Naive thymus-derived CD8-positive, alpha-beta T cell (primary cell): ENCODE measurements around the gene SHH. TPM values are rescaled to one million over a fixed set of nuclear protein-coding genes. Genes with fewer than 3 reads are reported as not detected.
A peak's percentile ranks its signal among the peaks of the same experiment; 100 is the strongest.

Experiments
- ATAC-seq, 2 donors: fragments of 150-1000 bp; cut with Tn5 transposase in 1 of 2; sonication (Bioruptor Pico), chemical (Tn5 transposase) in 1 of 2; 1 replicate in 1 of 2; 2 replicates in 1 of 2; pipeline ENCODE4 v1.10.0; 2021; ENCODE audit warnings: mild to moderate bottlenecking in 2 of 2, moderate library complexity in 2 of 2
- POLR2A ChIA-PET: fragments of 350-600 bp; sonication (Branson Sonifier 250); formaldehyde crosslinking; loops from one replicate; lab custom pipeline; 2021; ENCODE audit warnings: antibody characterized with exemption; lab: Charles Lee
- DNase-seq, 10 donors: peaks; one replicate each; pipeline versions ENCODE4 v3.0.0 to v3.0.0-alpha.2; 2020 to 2022
- H3K27ac Mint-ChIP-seq, 10 donors: one replicate each; pipeline ENCODE4 v1.8.0; 2020 to 2022; ENCODE audit warnings: mild to moderate bottlenecking in 10 of 10, mixed read lengths in 10 of 10, moderate library complexity in 4 of 10, inconsistent platforms in 1 of 10
- H3K27me3 Mint-ChIP-seq, 5 donors: one replicate each; pipeline ENCODE4 v1.8.0; 2021 to 2022; ENCODE audit warnings: mixed read lengths in 5 of 5
- H3K36me3 Mint-ChIP-seq, 3 donors: one replicate each; pipeline ENCODE4 v1.8.0; 2020 to 2022; ENCODE audit warnings: mixed read lengths in 3 of 3, mild to moderate bottlenecking in 2 of 3, inconsistent platforms in 1 of 3
- H3K4me1 Mint-ChIP-seq, 4 donors: one replicate each; pipeline ENCODE4 v1.8.0; 2021 to 2022; ENCODE audit warnings: mixed read lengths in 4 of 4
- H3K4me3 Mint-ChIP-seq, 10 donors: one replicate each; pipeline ENCODE4 v1.8.0; 2020 to 2022; ENCODE audit warnings: mild to moderate bottlenecking in 10 of 10, mixed read lengths in 10 of 10, moderate library complexity in 6 of 10, inconsistent platforms in 1 of 10
- H3K9me3 Mint-ChIP-seq, 9 donors: one replicate each; pipeline ENCODE4 v1.8.0; 2020 to 2022; ENCODE audit warnings: mixed read lengths in 9 of 9, mild to moderate bottlenecking in 3 of 9, inconsistent platforms in 1 of 9, moderate library complexity in 1 of 9
- polyA plus RNA-seq, 3 donors: library from polyadenylated mRNA; unstranded; fragments of 300-500 nt; fragmentation: Illumina TruSeq; gene quantifications; one replicate each; pipeline ENCODE4 v1.2.3, GENCODE V29; 2021
- total RNA-seq, 8 experiments: library from RNA in 2 of 8; stranded (reverse) in 2 of 8; gene quantifications; one replicate each; pipeline ENCODE4 v1.2.3 and lab custom pipeline; 2021 to 2026

SHH gene
- total and polyA plus RNA-seq, 5 experiments from 2014 or later = 0.11 TPM; not detected in 4

DNA sequence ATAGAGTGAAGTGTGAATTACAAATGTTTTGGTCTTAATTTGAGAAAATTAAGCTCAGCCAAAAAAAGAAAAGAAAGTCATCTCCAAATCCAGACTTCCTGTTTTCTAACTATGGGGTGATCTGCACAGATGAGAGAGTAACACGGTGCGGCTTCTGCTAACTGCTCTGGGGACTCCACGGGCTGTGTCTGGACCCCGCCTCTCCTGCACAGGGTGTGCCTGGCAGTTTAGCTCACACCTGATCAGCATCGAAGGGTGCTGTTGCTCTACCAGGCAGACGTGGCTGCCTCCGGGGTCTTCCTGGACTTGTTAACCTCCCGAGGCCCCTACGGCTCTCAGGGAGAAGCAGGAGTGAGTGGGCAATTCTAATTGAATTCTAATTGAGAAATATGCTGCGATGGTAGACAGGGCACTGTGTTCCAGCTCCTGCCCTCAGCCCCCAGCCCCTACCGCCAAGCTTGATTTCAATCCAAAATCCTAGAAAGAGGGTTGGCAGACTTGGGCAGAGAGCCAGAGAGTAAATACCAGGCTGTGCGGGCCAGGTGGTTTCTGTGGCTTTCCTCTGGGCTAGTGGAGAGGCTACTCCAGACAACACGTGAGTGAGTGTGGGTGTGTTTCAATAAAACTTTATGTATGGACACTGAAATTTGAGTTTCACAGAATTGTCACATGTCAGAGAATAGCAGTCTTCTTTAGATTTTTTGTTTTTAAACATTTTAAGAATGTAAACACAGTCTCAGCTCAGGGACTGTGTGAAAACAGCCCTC, 13.4 kb downstream of the SHH start:
- peaks cover 16 to 62% (median 37%) of the 10 kb centered on the region in 5 donors for H3K27me3 Mint-ChIP-seq
- H3K9me3 Mint-ChIP-seq = no peaks in the 10 kb centered on the region
- ATAC-seq (peak in 1 of 2 donors; percentile 67), DNase-seq (peak in 1 of 10 donors; percentile 32)
- no peaks in the 10 kb centered on the region for H3K36me3 Mint-ChIP-seq
- POLR2A ChIA-PET = no interaction called here
- H3K27ac Mint-ChIP-seq = no peak overlapping the region
- H3K4me1 Mint-ChIP-seq = peaks cover 6 to 15% (median 12%) of the 10 kb centered on the region in 4 donors
- H3K4me3 Mint-ChIP-seq = peak overlapping the region in 3 of 10 donors; percentile 2 to 25 (median 18)

GRCh38 chr7:155797262-155798250, 14.7 kb downstream of the SHH start:
- DNase-seq (peak in 1 of 10 donors; percentile 47), ATAC-seq (peak in 1 of 2 donors; percentile 6)
- Mint-ChIP-seq H3K9me3 (no peaks in the 10 kb centered on the region), H3K36me3 (no peaks in the 10 kb centered on the region), H3K27me3 (peaks cover 16 to 52% (median 36%) of the 10 kb centered on the region in 5 donors), H3K4me1 (peaks cover 4 to 10% (median 7%) of the 10 kb centered on the region in 4 donors), H3K4me3 (no peak overlapping the region), H3K27ac (no peak overlapping the region)
- POLR2A ChIA-PET = no interaction called here

DNA sequence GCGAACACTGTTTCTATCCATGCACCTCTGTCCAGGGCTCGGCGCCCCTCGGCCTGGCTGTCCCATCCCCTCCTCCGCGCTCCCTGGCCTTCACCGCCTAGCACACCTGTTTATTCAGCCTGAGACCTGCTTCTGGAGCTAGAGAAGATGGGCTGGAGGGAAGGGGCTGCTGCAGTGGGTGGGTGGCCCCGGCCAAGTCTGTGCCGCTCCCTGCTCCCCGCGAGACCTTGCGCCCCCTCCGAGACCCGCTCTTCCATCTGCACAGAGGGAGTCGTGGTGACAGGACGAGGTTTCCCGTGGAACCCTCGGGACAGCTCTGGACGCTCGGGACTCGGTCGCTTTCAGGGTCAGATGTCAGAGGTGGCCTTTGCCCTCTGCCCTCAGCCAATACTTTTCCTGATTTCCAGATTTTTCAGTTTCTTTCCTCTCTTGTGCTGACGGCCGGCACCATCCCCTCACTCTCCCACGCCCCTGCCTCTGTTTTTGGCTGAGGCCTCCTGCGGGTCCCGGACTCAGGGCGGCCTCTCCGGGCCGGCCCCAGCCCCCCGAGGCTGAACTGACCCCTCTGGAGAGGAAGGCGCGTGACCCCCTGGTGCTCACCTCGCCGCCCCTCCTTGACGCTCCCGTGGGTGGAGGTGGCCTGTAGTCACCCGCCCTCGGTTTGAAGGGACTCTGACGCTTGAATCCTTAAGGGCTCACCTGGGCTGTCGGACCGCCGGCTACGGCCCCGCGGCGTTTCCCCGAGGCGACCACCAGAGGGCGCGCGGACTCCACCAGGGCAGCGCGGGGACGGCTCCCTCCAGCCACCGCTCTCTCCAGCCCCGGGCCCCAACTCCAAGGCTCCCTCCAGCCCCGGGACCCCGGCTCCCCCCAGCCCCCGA, 15.6 kb downstream of the SHH start:
- Mint-ChIP-seq H3K36me3 (no peaks in the 10 kb centered on the region), H3K4me3 (no peak overlapping the region), H3K4me1 (peaks cover 4 to 8% (median 6%) of the 10 kb centered on the region in 4 donors), H3K27ac (no peak overlapping the region), H3K27me3 (peaks cover 13 to 45% (median 30%) of the 10 kb centered on the region in 5 donors), H3K9me3 (no peaks in the 10 kb centered on the region)
- peak; percentile 33 to 73 (median 60) for DNase-seq
- ATAC-seq = peak; percentile 56 to 86
- POLR2A ChIA-PET = no interaction called here

GRCh38 chr7:155795951-155796350, 16.3 kb downstream of the SHH start:
- H3K4me3 Mint-ChIP-seq = no peak overlapping the region
- DNase-seq (peak in 1 of 10 donors; percentile 27), ATAC-seq (no peak)
- H3K27me3 Mint-ChIP-seq = peaks cover 9 to 40% (median 23%) of the 10 kb centered on the region in 5 donors
- no peaks in the 10 kb centered on the region for H3K36me3 Mint-ChIP-seq
- no peak overlapping the region for H3K27ac Mint-ChIP-seq
- H3K9me3 Mint-ChIP-seq = no peaks in the 10 kb centered on the region
- POLR2A ChIA-PET = no interaction called here
- peaks cover 4 to 8% (median 6%) of the 10 kb centered on the region in 4 donors for H3K4me1 Mint-ChIP-seq

DNA sequence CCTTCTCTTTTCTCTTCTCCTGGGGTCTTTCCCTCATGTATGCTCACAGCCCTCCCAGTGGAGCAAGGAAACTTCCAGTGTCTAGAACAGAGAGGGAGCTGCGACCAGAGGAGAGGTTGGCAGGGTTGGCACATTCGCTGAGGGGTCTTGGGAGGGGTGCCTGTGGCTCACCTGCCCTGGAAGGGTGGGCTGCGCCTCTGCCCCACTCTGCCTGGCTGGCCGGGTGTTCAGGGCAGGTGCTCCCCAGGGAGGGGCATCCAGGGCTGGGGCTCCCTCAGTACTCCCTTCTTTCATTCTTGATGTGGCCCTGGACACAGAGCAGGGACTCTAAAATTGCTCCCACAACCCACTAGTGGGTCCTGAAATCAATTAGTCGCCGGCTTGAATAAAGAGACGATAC, 16.9 kb downstream of the SHH start:
- peaks cover 4 to 8% (median 6%) of the 10 kb centered on the region in 4 donors for H3K4me1 Mint-ChIP-seq
- POLR2A ChIA-PET = no interaction called here
- H3K27ac Mint-ChIP-seq = no peak overlapping the region

GRCh38 chr7:155794196-155794595, 18.1 kb downstream of the SHH start:
- Mint-ChIP-seq H3K4me1 (peaks cover 4 to 8% (median 5%) of the 10 kb centered on the region in 4 donors), H3K9me3 (no peaks in the 10 kb centered on the region), H3K36me3 (peaks cover 0 to under 1% (median 0%) of the 10 kb centered on the region in 3 donors), H3K4me3 (no peak overlapping the region), H3K27ac (no peak overlapping the region), H3K27me3 (peaks cover 7 to 25% (median 11%) of the 10 kb centered on the region in 5 donors)
- ATAC-seq (no peak), DNase-seq (peak in 1 of 10 donors; percentile 43)
- POLR2A ChIA-PET = no interaction called here

More for the DNA sequence above, 16.9 kb downstream of the SHH start:
- H3K27me3 Mint-ChIP-seq = peaks cover 9 to 34% (median 20%) of the 10 kb centered on the region in 5 donors
- ATAC-seq (no peak), DNase-seq (peak in 1 of 10 donors; percentile 18)
- no peaks in the 10 kb centered on the region for H3K36me3 Mint-ChIP-seq
- H3K4me3 Mint-ChIP-seq = no peak overlapping the region
- no peaks in the 10 kb centered on the region for H3K9me3 Mint-ChIP-seq

- peaks cover 7 to 27% (median 10%) of the 10 kb centered on the region in 5 donors for H3K27me3 Mint-ChIP-seq
- H3K9me3 Mint-ChIP-seq = no peaks in the 10 kb centered on the region
- H3K4me1 Mint-ChIP-seq = peaks cover 3 to 8% (median 4%) of the 10 kb centered on the region in 4 donors
- POLR2A ChIA-PET = no interaction called here
- DNase-seq = peak in 1 of 10 donors; percentile 18
- no peak overlapping the region for H3K27ac Mint-ChIP-seq
- H3K4me3 Mint-ChIP-seq = no peak overlapping the region
- H3K36me3 Mint-ChIP-seq = peaks cover 0 to 5% (median 0%) of the 10 kb centered on the region in 3 donors
- no peak for ATAC-seq
Measured at GRCh38 chr7:155793720-155794119, 18.5 kb downstream of the SHH start.

- Mint-ChIP-seq H3K9me3 (no peaks in the 10 kb centered on the region), H3K27me3 (peaks cover under 1 to 23% (median 4%) of the 10 kb centered on the region in 5 donors), H3K27ac (no peak overlapping the region), H3K4me3 (no peak overlapping the region), H3K4me1 (peaks cover 0 to 3% (median 1%) of the 10 kb centered on the region in 4 donors), H3K36me3 (peaks cover 0 to 5% (median 0%) of the 10 kb centered on the region in 3 donors)
- ATAC-seq (no peak), DNase-seq (peak in 1 of 10 donors; percentile 30)
- POLR2A ChIA-PET = no interaction called here
Measured at GRCh38 chr7:155792999-155793560, 19.2 kb downstream of the SHH start.

GRCh38 chr7:155792315-155792960, 19.8 kb downstream of the SHH start:
- Mint-ChIP-seq H3K4me3 (no peak overlapping the region), H3K27ac (no peak overlapping the region), H3K4me1 (peaks cover 4 to 8% (median 6%) of the 10 kb centered on the region in 4 donors), H3K27me3 (peaks cover 6 to 28% (median 8%) of the 10 kb centered on the region in 5 donors), H3K36me3 (peaks cover 0 to 5% (median 0%) of the 10 kb centered on the region in 3 donors), H3K9me3 (no peaks in the 10 kb centered on the region)
- POLR2A ChIA-PET = no interaction called here
- DNase-seq = peak in 1 of 10 donors; percentile 28
- no peak for ATAC-seq

- no peak overlapping the region for H3K4me3 Mint-ChIP-seq
- no peaks in the 10 kb centered on the region for H3K9me3 Mint-ChIP-seq
- H3K4me1 Mint-ChIP-seq = peaks cover 4 to 10% (median 7%) of the 10 kb centered on the region in 4 donors
- peaks cover 6 to 28% (median 8%) of the 10 kb centered on the region in 5 donors for H3K27me3 Mint-ChIP-seq
- no peak for ATAC-seq
- H3K27ac Mint-ChIP-seq = no peak overlapping the region
- DNase-seq = no peak
- H3K36me3 Mint-ChIP-seq = peaks cover 0 to 5% (median 0%) of the 10 kb centered on the region in 3 donors
- POLR2A ChIA-PET = no interaction called here
Measured at GRCh38 chr7:155791836-155792235, 20.4 kb downstream of the SHH start.

- Mint-ChIP-seq H3K4me3 (no peak overlapping the region), H3K4me1 (peaks cover 4 to 12% (median 8%) of the 10 kb centered on the region in 4 donors), H3K27ac (no peak overlapping the region), H3K27me3 (peaks cover 6 to 26% (median 9%) of the 10 kb centered on the region in 5 donors), H3K9me3 (no peaks in the 10 kb centered on the region), H3K36me3 (peaks cover 0 to 7% (median 0%) of the 10 kb centered on the region in 3 donors)
- peak in 1 of 10 donors; percentile 44 for DNase-seq
- POLR2A ChIA-PET = no interaction called here
- no peak for ATAC-seq
Measured at GRCh38 chr7:155791214-155791737, 21.0 kb downstream of the SHH start.
